HEK293 (cell line): Measurements from ENCODE around the gene ADI1.

Source experiments
- CTCF ChIP-seq: fragments of 450-650 bp; formaldehyde crosslinking; IDR thresholded peaks from 2 replicates; pipeline ENCODE4 v1.5.1; 2016; ENCODE audit warnings: missing biosample characterization, missing genetic modification characterization
- GLI4 ChIP-seq: fragments of 450-650 bp; formaldehyde crosslinking; IDR thresholded peaks from 2 replicates; pipeline ENCODE4 v1.5.1; 2016; ENCODE audit warnings: missing biosample characterization, missing genetic modification characterization
- MYNN ChIP-seq: fragments of 450-650 bp; formaldehyde crosslinking; IDR thresholded peaks from 2 replicates; pipeline ENCODE4 v1.5.1; 2016; ENCODE audit warnings: missing biosample characterization, missing genetic modification characterization, borderline replicate concordance
- MZF1 ChIP-seq: fragments of 450-650 bp; formaldehyde crosslinking; IDR thresholded peaks from 2 replicates; pipeline ENCODE4 v1.5.1; 2017; ENCODE audit warnings: missing biosample characterization, missing genetic modification characterization, borderline replicate concordance
- OVOL3 ChIP-seq: fragments of 450-650 bp; formaldehyde crosslinking; IDR thresholded peaks from 2 replicates; pipeline ENCODE4 v1.5.1; 2016; ENCODE audit warnings: missing biosample characterization, missing genetic modification characterization
- PRDM1 ChIP-seq: fragments of 450-650 bp; formaldehyde crosslinking; IDR thresholded peaks from 2 replicates; pipeline ENCODE4; 2016; ENCODE audit warnings: missing biosample characterization, missing genetic modification characterization
- SP7 ChIP-seq: fragments of 450-650 bp; formaldehyde crosslinking; IDR thresholded peaks from 2 replicates; pipeline ENCODE4 v1.5.1; 2016; ENCODE audit warnings: missing biosample characterization, missing genetic modification characterization
- ZBTB1 ChIP-seq: fragments of 450-650 bp; formaldehyde crosslinking; IDR thresholded peaks from 2 replicates; pipeline ENCODE4 v1.5.1; 2016; ENCODE audit warnings: missing biosample characterization, missing genetic modification characterization
- ZFP3 ChIP-seq: fragments of 450-650 bp; formaldehyde crosslinking; IDR thresholded peaks from 2 replicates; pipeline ENCODE4 v1.5.1; 2016; ENCODE audit warnings: low read depth, missing biosample characterization, missing genetic modification characterization
- ZFP37 ChIP-seq: fragments of 450-650 bp; formaldehyde crosslinking; IDR thresholded peaks from 2 replicates; pipeline ENCODE4 v1.5.1; 2016; ENCODE audit warnings: missing biosample characterization, missing genetic modification characterization
- ZNF10 ChIP-seq: fragments of 450-650 bp; formaldehyde crosslinking; IDR thresholded peaks from 2 replicates; pipeline ENCODE4 v1.5.1; 2017; ENCODE audit warnings: missing biosample characterization, missing genetic modification characterization
- ZNF121 ChIP-seq: fragments of 450-650 bp; formaldehyde crosslinking; IDR thresholded peaks from 2 replicates; pipeline ENCODE4 v1.5.1; 2016; ENCODE audit warnings: missing biosample characterization, missing genetic modification characterization
- ZNF138 ChIP-seq: fragments of 450-650 bp; formaldehyde crosslinking; IDR thresholded peaks from 2 replicates; pipeline ENCODE4 v1.5.1; 2016; ENCODE audit warnings: missing biosample characterization, missing genetic modification characterization, borderline replicate concordance
- ZNF169 ChIP-seq: fragments of 450-650 bp; formaldehyde crosslinking; IDR thresholded peaks from 2 replicates; pipeline ENCODE4 v1.5.1; 2016; ENCODE audit warnings: missing biosample characterization, missing genetic modification characterization
- ZNF214 ChIP-seq: fragments of 450-650 bp; formaldehyde crosslinking; IDR thresholded peaks from 2 replicates; pipeline ENCODE4 v1.5.1; 2017; ENCODE audit warnings: missing biosample characterization, mild to moderate bottlenecking, missing genetic modification characterization, borderline replicate concordance
- ZNF292 ChIP-seq: fragments of 450-650 bp; formaldehyde crosslinking; IDR thresholded peaks from 2 replicates; pipeline ENCODE4 v1.5.1; 2016; ENCODE audit warnings: low read depth, missing biosample characterization, missing genetic modification characterization, borderline replicate concordance
- ZNF302 ChIP-seq: fragments of 450-650 bp; formaldehyde crosslinking; IDR thresholded peaks from 2 replicates; pipeline ENCODE4 v1.5.1; 2016; ENCODE audit warnings: missing biosample characterization, missing genetic modification characterization, low read depth
- ZNF366 ChIP-seq: fragments of 450-650 bp; formaldehyde crosslinking; conservative IDR thresholded peaks from 2 replicates; pipeline ENCODE4 v1.5.1; 2016; ENCODE audit warnings: missing biosample characterization, missing genetic modification characterization
- ZNF426 ChIP-seq: fragments of 450-650 bp; formaldehyde crosslinking; IDR thresholded peaks from 2 replicates; pipeline ENCODE4 v1.5.1; 2017; ENCODE audit warnings: missing biosample characterization, missing genetic modification characterization, mild to moderate bottlenecking, inconsistent platforms, moderate library complexity
- ZNF501 ChIP-seq: fragments of 450-650 bp; formaldehyde crosslinking; IDR thresholded peaks from 2 replicates; pipeline ENCODE4 v1.5.1; 2016; ENCODE audit warnings: missing biosample characterization, missing genetic modification characterization
- ZNF555 ChIP-seq: fragments of 450-650 bp; formaldehyde crosslinking; conservative IDR thresholded peaks from 2 replicates; pipeline ENCODE4 v1.5.1; 2017; ENCODE audit warnings: missing biosample characterization, mild to moderate bottlenecking, missing genetic modification characterization, inconsistent platforms
- ZNF792 ChIP-seq: fragments of 450-650 bp; formaldehyde crosslinking; IDR thresholded peaks from 2 replicates; pipeline ENCODE4 v1.5.1; 2016; ENCODE audit warnings: missing biosample characterization, missing genetic modification characterization
- ZSCAN16 ChIP-seq: fragments of 450-650 bp; formaldehyde crosslinking; IDR thresholded peaks from 2 replicates; pipeline ENCODE4 v1.5.1; 2016; ENCODE audit warnings: missing biosample characterization, missing genetic modification characterization
- TF ChIP-seq, protein P1 (sequence below): fragments of 450-650 bp; formaldehyde crosslinking; IDR thresholded peaks from 2 replicates; pipeline ENCODE4 v1.5.1; 2017; ENCODE audit warnings: missing biosample characterization, missing genetic modification characterization
- TF ChIP-seq, protein P2 (sequence below): fragments of 450-650 bp; formaldehyde crosslinking; IDR thresholded peaks from 2 replicates; pipeline ENCODE4 v1.5.1; 2016; ENCODE audit warnings: missing biosample characterization, missing genetic modification characterization
- TF ChIP-seq, protein P3 (sequence below): fragments of 450-650 bp; IDR thresholded peaks from 2 replicates; pipeline ENCODE4 v1.5.1; 2018; ENCODE audit warnings: missing biosample characterization, missing genetic modification characterization
- TF ChIP-seq, protein P4 (sequence below): fragments of 450-650 bp; formaldehyde crosslinking; IDR thresholded peaks from 2 replicates; pipeline ENCODE4 v1.5.1; 2017; ENCODE audit warnings: missing biosample characterization, missing genetic modification characterization
- TF ChIP-seq, protein P5 (sequence below): fragments of 450-650 bp; formaldehyde crosslinking; IDR thresholded peaks from 2 replicates; pipeline ENCODE4 v1.5.1; 2016; ENCODE audit warnings: missing biosample characterization, missing genetic modification characterization, low read depth
- TF ChIP-seq, protein P6 (sequence below): sonication (generic); formaldehyde crosslinking; IDR thresholded peaks from 2 replicates; pipeline ENCODE4 v1.8.1; 2022; ENCODE audit warnings: mild to moderate bottlenecking, moderate library complexity, missing genetic modification reagents

The ADI1 gene

GRCh38 chr2:3518496-3519254 is 656 bp downstream of the ADI1 start (continued):
- no peak for TF ChIP-seq ZFP37 (tag by site-specific recombination)
- TF ChIP-seq MYNN (tag by site-specific recombination), result no peak
- TF ChIP-seq, protein P1, sequence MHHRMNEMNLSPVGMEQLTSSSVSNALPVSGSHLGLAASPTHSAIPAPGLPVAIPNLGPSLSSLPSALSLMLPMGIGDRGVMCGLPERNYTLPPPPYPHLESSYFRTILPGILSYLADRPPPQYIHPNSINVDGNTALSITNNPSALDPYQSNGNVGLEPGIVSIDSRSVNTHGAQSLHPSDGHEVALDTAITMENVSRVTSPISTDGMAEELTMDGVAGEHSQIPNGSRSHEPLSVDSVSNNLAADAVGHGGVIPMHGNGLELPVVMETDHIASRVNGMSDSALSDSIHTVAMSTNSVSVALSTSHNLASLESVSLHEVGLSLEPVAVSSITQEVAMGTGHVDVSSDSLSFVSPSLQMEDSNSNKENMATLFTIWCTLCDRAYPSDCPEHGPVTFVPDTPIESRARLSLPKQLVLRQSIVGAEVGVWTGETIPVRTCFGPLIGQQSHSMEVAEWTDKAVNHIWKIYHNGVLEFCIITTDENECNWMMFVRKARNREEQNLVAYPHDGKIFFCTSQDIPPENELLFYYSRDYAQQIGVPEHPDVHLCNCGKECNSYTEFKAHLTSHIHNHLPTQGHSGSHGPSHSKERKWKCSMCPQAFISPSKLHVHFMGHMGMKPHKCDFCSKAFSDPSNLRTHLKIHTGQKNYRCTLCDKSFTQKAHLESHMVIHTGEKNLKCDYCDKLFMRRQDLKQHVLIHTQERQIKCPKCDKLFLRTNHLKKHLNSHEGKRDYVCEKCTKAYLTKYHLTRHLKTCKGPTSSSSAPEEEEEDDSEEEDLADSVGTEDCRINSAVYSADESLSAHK, result no peak
- no peak for TF ChIP-seq ZNF138
- TF ChIP-seq PRDM1 (tag by site-specific recombination), result no peak
- no peak for TF ChIP-seq ZNF555 (tag by site-specific recombination)
- peak; percentile 29 for TF ChIP-seq SP7 (tag by site-specific recombination)
- TF ChIP-seq ZBTB1 (tag by site-specific recombination), result no peak
- TF ChIP-seq MZF1 (tag by site-specific recombination), result no peak
- no peak for TF ChIP-seq ZNF121
- TF ChIP-seq, protein P2, sequence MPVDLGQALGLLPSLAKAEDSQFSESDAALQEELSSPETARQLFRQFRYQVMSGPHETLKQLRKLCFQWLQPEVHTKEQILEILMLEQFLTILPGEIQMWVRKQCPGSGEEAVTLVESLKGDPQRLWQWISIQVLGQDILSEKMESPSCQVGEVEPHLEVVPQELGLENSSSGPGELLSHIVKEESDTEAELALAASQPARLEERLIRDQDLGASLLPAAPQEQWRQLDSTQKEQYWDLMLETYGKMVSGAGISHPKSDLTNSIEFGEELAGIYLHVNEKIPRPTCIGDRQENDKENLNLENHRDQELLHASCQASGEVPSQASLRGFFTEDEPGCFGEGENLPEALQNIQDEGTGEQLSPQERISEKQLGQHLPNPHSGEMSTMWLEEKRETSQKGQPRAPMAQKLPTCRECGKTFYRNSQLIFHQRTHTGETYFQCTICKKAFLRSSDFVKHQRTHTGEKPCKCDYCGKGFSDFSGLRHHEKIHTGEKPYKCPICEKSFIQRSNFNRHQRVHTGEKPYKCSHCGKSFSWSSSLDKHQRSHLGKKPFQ (tag by site-specific recombination), result no peak
- TF ChIP-seq ZNF169, result no peak
- TF ChIP-seq ZNF302 (tag by site-specific recombination), result no peak
- no peak for TF ChIP-seq ZNF214 (tag by site-specific recombination)
- no peak for TF ChIP-seq ZNF366 (tag by site-specific recombination)
- TF ChIP-seq ZFP3 (tag by site-specific recombination), result no peak
- TF ChIP-seq CTCF (tag by site-specific recombination), result no peak; the same call in 1 of the 2 replicates
- no peak for TF ChIP-seq ZNF10 (tag by site-specific recombination)
- no peak for TF ChIP-seq OVOL3 (tag by site-specific recombination)
- no peak for TF ChIP-seq GLI4
- TF ChIP-seq, protein P3, sequence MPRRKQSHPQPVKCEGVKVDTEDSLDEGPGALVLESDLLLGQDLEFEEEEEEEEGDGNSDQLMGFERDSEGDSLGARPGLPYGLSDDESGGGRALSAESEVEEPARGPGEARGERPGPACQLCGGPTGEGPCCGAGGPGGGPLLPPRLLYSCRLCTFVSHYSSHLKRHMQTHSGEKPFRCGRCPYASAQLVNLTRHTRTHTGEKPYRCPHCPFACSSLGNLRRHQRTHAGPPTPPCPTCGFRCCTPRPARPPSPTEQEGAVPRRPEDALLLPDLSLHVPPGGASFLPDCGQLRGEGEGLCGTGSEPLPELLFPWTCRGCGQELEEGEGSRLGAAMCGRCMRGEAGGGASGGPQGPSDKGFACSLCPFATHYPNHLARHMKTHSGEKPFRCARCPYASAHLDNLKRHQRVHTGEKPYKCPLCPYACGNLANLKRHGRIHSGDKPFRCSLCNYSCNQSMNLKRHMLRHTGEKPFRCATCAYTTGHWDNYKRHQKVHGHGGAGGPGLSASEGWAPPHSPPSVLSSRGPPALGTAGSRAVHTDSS (tag by site-specific recombination), result no peak
- TF ChIP-seq ZNF792, result no peak
- no peak for TF ChIP-seq ZNF292 (tag by site-specific recombination)
- TF ChIP-seq ZSCAN16 (tag by site-specific recombination), result no peak
- TF ChIP-seq, protein P4, sequence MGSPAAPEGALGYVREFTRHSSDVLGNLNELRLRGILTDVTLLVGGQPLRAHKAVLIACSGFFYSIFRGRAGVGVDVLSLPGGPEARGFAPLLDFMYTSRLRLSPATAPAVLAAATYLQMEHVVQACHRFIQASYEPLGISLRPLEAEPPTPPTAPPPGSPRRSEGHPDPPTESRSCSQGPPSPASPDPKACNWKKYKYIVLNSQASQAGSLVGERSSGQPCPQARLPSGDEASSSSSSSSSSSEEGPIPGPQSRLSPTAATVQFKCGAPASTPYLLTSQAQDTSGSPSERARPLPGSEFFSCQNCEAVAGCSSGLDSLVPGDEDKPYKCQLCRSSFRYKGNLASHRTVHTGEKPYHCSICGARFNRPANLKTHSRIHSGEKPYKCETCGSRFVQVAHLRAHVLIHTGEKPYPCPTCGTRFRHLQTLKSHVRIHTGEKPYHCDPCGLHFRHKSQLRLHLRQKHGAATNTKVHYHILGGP, result no peak
- TF ChIP-seq, protein P5, sequence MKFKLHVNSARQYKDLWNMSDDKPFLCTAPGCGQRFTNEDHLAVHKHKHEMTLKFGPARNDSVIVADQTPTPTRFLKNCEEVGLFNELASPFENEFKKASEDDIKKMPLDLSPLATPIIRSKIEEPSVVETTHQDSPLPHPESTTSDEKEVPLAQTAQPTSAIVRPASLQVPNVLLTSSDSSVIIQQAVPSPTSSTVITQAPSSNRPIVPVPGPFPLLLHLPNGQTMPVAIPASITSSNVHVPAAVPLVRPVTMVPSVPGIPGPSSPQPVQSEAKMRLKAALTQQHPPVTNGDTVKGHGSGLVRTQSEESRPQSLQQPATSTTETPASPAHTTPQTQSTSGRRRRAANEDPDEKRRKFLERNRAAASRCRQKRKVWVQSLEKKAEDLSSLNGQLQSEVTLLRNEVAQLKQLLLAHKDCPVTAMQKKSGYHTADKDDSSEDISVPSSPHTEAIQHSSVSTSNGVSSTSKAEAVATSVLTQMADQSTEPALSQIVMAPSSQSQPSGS (tag by site-specific recombination), result no peak
- TF ChIP-seq ZNF426, result no peak
- TF ChIP-seq, protein P6, sequence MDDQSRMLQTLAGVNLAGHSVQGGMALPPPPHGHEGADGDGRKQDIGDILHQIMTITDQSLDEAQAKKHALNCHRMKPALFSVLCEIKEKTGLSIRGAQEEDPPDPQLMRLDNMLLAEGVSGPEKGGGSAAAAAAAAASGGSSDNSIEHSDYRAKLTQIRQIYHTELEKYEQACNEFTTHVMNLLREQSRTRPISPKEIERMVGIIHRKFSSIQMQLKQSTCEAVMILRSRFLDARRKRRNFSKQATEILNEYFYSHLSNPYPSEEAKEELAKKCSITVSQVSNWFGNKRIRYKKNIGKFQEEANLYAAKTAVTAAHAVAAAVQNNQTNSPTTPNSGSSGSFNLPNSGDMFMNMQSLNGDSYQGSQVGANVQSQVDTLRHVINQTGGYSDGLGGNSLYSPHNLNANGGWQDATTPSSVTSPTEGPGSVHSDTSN (CRISPR knock-in tag), result no peak
- 0 out of 2 replicates have a peak, but pooled peaks have one; percentile 33 for TF ChIP-seq ZNF501
